NCI-H187 (cell line): Measurements from ENCODE around the gene MOV10L1.
"Not testable (repeated sequence)": the region's sequence is repeated elsewhere in the genome, so short reads cannot be mapped to it uniquely, and the experiment has no call there.

Experiments
- DNase-seq, 2 experiments: peaks; one replicate each; lab custom pipeline; 2025; lab: John Stamatoyannopoulos, UW

The MOV10L1 gene

DNA sequence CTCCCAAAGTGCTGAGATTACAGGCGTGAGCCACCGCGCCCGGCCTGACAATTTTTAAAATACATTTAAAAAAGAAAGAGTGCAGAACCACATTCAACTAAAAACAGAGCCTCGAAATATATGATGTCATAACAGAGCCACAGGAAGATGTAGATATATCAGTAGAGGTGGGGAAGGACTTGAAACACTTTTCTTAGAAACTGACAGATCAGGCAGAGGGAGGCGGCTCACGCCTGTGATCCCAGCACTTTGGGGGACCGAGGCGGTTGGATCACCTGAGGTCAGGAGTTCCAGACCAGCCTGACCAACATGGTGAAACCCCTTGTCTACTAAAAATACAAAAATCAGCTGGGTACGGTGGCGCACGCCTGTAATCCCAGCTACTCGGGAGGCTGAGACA is 11.6 kb upstream of the MOV10L1 start:
- DNase-seq: no peak

DNA sequence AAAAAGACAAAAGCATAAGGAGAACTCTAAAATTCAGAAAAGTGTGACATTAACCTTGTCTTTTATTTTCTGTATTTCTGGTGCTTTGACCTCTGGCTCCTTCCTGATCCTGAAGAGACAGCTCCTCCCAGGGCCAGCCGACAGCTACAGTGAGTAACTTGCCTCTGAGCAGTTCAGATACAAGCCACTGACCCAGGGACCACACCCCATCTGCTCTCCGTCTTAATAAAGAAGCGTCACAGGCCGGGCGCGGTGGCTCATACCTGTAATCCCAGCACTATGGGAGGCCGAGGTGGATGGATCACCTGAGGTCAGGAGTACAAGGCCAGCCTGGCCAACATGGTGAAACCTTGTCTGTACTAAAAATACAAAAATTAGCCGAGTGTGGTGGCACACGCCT is 11.0 kb upstream of the MOV10L1 start:
- DNase-seq: no peak

DNA sequence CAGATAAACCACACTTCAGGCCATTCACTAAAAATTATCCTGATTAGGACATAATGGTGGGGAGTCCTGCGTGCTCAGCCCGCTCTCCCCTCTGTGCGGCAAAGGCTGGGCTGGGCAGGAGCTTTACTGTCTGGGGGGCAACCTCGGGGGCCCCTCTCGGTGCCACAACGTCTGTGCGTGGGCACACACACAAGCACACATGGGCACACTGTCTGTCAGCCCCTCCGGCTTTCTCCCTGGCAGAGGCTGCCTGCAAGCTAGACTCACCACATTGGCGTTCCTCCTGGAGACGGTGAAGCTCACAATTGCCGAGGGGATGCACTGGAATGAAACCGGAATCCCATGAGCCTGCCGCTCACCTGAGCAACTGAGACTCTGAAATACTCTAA is 9.7 kb upstream of the MOV10L1 start:
- no peak for DNase-seq

- DNase-seq: no peak
These were observed 8.2 kb upstream of the MOV10L1 start for GRCh38 chr22:50081426-50082196.

DNA sequence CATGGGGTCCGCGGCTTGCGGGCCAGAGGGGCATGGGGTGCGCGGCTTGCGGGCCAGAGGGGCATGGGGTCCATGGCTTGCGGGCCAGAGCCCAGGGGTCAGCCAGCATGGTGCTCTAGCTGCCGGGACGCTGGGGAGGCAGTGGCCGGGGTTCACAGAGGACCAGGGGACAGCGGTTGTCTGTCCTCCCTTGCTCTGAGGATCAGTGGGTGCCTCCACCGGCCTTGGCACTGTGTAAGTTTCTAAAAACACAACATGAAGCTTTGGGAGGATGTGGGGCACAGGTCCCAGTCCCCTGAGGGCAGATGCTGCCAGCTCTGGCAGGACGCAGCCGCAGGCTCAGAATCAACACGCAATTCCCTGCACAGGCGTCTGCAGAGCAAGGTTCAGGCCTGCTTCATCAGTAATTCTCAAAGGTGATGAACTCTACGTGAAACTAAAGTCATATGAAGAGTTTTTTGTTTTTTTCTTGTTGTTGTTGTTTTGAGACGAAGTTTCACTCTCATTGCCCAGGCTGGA is 7.5 kb upstream of the MOV10L1 start:
- no peak for DNase-seq

DNA sequence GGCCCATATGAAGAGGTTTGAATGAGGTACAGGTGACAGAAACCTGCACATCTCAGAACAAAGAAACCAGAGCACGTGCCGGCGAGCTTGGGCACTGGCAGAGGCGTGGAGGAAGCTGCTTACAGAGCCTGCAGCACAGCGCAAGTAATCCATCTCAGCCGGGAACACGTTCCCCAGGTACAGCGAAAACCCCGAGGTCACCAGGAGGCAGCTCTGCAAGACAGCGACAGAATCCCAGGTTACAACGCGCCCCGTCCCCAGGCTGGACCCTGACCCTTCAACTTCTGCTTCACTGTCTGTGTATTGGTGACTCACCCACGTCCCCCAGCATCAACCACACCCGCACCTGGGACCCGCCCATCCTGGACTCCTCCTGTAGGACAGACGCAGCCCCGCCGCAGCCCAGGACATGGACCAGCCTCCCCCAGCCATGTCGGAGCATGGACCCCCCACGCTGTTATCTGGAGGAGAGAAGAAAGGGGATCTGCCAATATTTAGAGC is 6.8 kb upstream of the MOV10L1 start:
- no peak for DNase-seq

GRCh38 chr22:50083462-50084079 is 6.2 kb upstream of the MOV10L1 start:
- no peak for DNase-seq

DNA sequence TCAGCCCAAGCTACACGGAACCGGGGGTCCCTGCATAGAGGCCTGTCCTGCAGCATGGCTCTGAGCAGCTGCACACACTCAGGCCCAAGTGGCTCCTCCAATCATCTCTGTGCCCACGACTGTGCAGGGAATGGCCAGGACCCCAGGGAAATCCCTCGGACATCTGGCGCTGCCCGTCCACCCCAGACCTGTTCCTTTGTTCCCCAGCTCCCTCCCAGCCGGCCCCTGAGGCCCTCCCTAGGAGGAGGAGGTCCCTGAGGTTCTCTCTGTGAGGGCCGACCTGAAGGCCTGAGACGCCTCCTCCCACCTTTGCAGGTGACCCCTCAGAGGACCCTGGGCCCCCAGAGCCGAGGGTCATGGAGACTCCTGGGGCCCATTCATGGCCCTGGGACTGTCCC is 5.7 kb upstream of the MOV10L1 start:
- DNase-seq: no peak

GRCh38 chr22:50084614-50085021 is 5.2 kb upstream of the MOV10L1 start:
- no peak for DNase-seq

- no peak for DNase-seq
These were observed 4.4 kb upstream of the MOV10L1 start, which contains the start of gene MLC1 for GRCh38 chr22:50085211-50085972. Gene MLC1 (minus strand): TSS chr22:50085426. CDS start chr22:50084902, 524 bp downstream.

DNA sequence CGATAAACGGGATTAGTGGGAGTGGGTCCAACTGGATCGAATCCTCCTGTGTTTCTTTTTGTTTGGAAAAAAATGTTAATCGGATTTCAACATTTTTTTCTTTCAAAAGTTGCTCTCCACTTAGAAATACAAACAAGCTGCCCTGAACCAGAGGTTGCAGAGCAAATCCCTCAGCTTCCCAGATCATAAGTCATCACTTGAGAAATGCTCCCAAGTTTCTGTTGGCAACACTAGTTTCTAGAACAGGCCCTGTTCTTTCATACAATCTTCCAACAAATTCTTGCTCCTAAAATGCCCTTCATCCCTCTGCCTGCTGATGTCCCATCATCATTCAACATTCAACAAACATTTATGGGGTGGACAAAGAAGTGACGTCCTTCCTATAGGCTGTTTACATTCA is 3.3 kb upstream of the MOV10L1 start:
- DNase-seq: no peak

GRCh38 chr22:50086975-50087374 is 2.8 kb upstream of the MOV10L1 start:
- DNase-seq: not testable (repeated sequence)

DNA sequence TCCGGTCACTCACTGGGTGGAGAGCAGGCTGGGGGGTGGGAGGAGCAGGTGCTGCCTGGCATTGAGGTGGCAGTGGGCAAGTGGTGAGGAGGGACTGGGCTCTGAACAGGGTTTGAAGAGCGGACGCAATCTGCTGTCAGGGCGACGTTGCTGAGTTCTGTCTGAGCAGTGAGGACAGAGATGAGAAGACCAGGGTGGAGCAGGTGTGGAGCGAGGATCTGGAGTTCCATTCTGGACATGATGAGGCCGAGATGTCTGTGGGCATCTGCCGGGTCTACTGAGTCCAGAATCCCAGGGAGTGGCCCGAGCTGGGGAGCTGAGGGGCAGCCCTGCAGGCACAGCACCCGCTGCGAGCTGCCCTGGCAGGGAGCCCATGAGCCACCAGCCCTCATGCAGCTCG is 2.2 kb upstream of the MOV10L1 start:
- no peak for DNase-seq

DNA sequence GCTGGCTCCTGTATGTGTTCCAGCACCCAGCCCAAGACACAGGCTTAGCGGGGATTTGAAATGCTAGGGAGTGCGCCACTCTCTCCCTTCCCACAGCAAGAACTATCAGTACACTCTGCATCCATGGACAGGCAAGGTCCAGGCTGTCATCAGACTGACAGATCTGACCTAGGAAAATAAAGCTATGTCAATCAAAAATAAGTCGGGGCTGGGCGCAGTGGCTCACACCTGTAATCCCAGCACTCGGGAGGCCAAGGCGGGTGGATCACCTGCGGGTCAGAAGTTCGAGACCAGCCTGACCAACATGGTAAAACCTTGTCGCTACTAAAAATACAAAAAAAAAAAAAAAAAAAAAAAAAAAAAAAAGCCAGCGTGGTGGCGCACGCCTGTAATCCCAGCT is 1.7 kb upstream of the MOV10L1 start:
- DNase-seq: no peak

DNA sequence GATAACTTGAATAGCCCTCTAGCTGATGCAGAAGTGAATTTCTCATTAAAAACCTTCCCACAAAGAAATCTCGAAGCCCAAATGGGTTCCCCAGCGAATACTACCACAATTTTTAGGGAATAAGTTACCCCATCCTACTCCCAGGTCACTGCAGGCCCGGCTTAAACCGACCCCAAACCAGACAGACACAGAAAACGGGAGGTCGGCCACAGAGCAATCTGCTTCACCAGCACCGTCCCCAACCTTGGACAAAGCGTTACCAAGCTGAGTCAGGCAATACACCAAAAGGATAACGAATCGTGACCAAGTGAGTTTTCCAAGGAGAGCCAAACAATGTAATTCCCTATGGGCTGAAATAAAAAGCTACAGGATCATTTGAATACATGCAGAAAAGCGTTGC is 575 bp upstream of the MOV10L1 start:
- no peak for DNase-seq

- DNase-seq: no peak
These were observed 557 bp downstream of the MOV10L1 start for GRCh38 chr22:50090412-50090714.

- no peak for DNase-seq
These were observed 1.4 kb downstream of the MOV10L1 start for GRCh38 chr22:50091092-50091768.

GRCh38 chr22:50092342-50092741 is 2.5 kb downstream of the MOV10L1 start:
- DNase-seq: no peak

GRCh38 chr22:50098052-50098451 is 8.2 kb downstream of the MOV10L1 start:
- no peak for DNase-seq

DNA sequence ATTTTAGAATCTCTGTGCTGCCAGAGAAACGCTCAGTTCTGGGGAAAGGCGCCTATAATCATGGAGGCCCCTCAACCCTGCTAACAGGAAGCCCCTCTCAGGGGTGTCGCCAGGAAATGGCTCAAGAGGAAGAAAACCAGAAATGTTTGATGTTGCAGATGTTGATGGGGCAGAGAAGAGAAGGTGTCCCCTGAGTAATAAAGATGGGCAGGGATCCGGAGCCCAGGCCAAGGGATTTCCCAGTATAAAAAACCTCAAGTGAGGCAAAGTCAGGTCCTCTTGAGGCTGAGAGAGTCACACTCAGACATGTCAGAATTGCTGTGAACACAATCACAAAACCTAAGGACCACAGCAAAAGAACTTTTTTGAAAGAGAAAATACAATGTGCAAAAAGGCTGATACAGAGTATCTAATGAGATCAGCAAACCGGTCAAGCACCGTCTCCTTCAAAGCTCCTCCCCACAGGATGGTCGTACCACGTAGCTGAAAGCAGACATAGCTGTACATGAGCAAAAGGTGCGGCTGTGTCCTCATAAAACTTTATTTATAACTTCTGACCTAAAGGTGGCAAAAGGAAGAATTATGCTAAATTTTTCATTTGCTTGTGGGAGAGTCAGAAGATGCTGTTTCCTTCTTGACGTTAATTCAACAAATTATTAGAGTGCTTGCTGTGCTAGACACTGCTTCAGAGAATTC is 12.2 kb downstream of the MOV10L1 start:
- DNase-seq: no peak

GRCh38 chr22:50102946-50103345 is 13.1 kb downstream of the MOV10L1 start:
- no peak for DNase-seq

- DNase-seq: no peak
These were observed 14.3 kb downstream of the MOV10L1 start for GRCh38 chr22:50104141-50104544.
